ENCODE results near the gene NHS. TPM values are rescaled to one million over a fixed set of nuclear protein-coding genes. Genes with fewer than 3 reads are reported as not detected.
A peak's percentile ranks its signal among the peaks of the same experiment; 100 is the strongest.

The NHS gene
- total RNA-seq, 4 donors from 2014 or later, result 0.20 to 0.39 (median 0.30) TPM

- Histone ChIP-seq H3K27ac (no peak overlapping the region), H3K4me3 (no peak overlapping the region), H3K27me3 (peaks cover 0 to 4% (median 0%) of the 10 kb centered on the region in 3 donors), H3K36me3 (no peaks in the 10 kb centered on the region), H3K9me3 (no peaks in the 10 kb centered on the region), H3K4me1 (no peaks in the 10 kb centered on the region)
- ATAC-seq (no peak), DNase-seq (no peak)
- in situ Hi-C loops (cut with MboI; ENCODE audit: low sequenced_read_pairs in 4 of 4) (no loop called here), intact Hi-C loops (cut with DNase I; ENCODE audit: low total_unique reads) (loop anchor here (10.0 kb wide), 1 partner anchor 125 kb away; no protein-coding TSS in a partner anchor)
- TF ChIP-seq, protein P1, sequence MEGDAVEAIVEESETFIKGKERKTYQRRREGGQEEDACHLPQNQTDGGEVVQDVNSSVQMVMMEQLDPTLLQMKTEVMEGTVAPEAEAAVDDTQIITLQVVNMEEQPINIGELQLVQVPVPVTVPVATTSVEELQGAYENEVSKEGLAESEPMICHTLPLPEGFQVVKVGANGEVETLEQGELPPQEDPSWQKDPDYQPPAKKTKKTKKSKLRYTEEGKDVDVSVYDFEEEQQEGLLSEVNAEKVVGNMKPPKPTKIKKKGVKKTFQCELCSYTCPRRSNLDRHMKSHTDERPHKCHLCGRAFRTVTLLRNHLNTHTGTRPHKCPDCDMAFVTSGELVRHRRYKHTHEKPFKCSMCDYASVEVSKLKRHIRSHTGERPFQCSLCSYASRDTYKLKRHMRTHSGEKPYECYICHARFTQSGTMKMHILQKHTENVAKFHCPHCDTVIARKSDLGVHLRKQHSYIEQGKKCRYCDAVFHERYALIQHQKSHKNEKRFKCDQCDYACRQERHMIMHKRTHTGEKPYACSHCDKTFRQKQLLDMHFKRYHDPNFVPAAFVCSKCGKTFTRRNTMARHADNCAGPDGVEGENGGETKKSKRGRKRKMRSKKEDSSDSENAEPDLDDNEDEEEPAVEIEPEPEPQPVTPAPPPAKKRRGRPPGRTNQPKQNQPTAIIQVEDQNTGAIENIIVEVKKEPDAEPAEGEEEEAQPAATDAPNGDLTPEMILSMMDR (IDR thresholded peaks at IDR 0.05 in 4 of 5, conservative IDR thresholded peaks at IDR 0.05 in 1 of 5), result no peak
- no peak for TF ChIP-seq POLR2A (IDR thresholded peaks at IDR 0.05)
Measured at GRCh38 chrX:17370191-17370590, 4.8 kb upstream of the NHS start.

GRCh38 chrX:17372052-17372451, 2.9 kb upstream of the NHS start:
- H3K27me3 ChIP-seq, result peaks cover 0 to 7% (median 0%) of the 10 kb centered on the region in 3 donors
- H3K36me3 ChIP-seq, result no peaks in the 10 kb centered on the region
- in situ Hi-C loops (cut with MboI; ENCODE audit: low sequenced_read_pairs in 4 of 4), result no loop called here
- H3K9me3 ChIP-seq, result no peaks in the 10 kb centered on the region
- H3K4me3 ChIP-seq, result no peak overlapping the region
- intact Hi-C loops (cut with DNase I; ENCODE audit: low total_unique reads), result loop anchor here (10.0 kb wide), 1 partner anchor 127 kb away; no protein-coding TSS in a partner anchor
- no peaks in the 10 kb centered on the region for H3K4me1 ChIP-seq
- H3K27ac ChIP-seq, result no peak overlapping the region
- DNase-seq (no peak), ATAC-seq (no peak)
- TF ChIP-seq, protein P1 (IDR thresholded peaks at IDR 0.05 in 4 of 5, conservative IDR thresholded peaks at IDR 0.05 in 1 of 5), result no peak
- TF ChIP-seq POLR2A (IDR thresholded peaks at IDR 0.05), result no peak

- no peak for DNase-seq
- no peak overlapping the region for H3K4me3 ChIP-seq
- H3K36me3 ChIP-seq, result no peaks in the 10 kb centered on the region
- ATAC-seq, result no peak
- no peaks in the 10 kb centered on the region for H3K9me3 ChIP-seq
- intact Hi-C loops (cut with DNase I; ENCODE audit: low total_unique reads) (loop anchor here (10.0 kb wide), 1 partner anchor 129 kb away; no protein-coding TSS in a partner anchor), in situ Hi-C loops (cut with MboI; ENCODE audit: low sequenced_read_pairs in 4 of 4) (no loop called here)
- peaks cover 0 to 11% (median under 1%) of the 10 kb centered on the region in 3 donors for H3K27me3 ChIP-seq
- no peak overlapping the region for H3K27ac ChIP-seq
- TF ChIP-seq, protein P1 (IDR thresholded peaks at IDR 0.05 in 4 of 5, conservative IDR thresholded peaks at IDR 0.05 in 1 of 5), result no peak
- no peak for TF ChIP-seq POLR2A (IDR thresholded peaks at IDR 0.05)
- no peaks in the 10 kb centered on the region for H3K4me1 ChIP-seq
Measured at GRCh38 chrX:17373337-17373736, 1.7 kb upstream of the NHS start.

DNA sequence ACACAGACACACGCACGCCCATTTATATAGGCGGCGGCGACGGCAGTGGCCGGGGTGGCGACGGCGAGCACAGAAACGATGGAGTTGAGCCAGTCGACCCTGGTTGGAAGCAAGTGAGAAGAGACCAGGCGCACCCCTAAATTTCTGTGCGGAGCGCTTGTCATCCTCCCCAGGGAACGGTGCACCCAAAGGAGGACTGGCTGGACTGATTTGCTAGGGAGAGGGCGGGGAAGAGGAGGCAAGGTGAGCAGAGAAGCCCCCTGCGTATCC, 302 bp downstream of the NHS start:
- peaks cover 0 to 15% (median 8%) of the 10 kb centered on the region in 3 donors for H3K27me3 ChIP-seq
- peak overlapping the region; percentile 38 to 50 (median 42) for H3K4me3 ChIP-seq
- ATAC-seq, result no peak
- intact Hi-C loops (cut with DNase I; ENCODE audit: low total_unique reads) (loop anchor here (10.0 kb wide), 1 partner anchor 131 kb away; no protein-coding TSS in a partner anchor), in situ Hi-C loops (cut with MboI; ENCODE audit: low sequenced_read_pairs in 4 of 4) (no loop called here)
- no peaks in the 10 kb centered on the region for H3K36me3 ChIP-seq
- peak overlapping the region in 3 of 4 donors; percentile 30 to 38 (median 32) for H3K27ac ChIP-seq
- TF ChIP-seq POLR2A (IDR thresholded peaks at IDR 0.05), result no peak
- TF ChIP-seq, protein P1 (IDR thresholded peaks at IDR 0.05 in 4 of 5, conservative IDR thresholded peaks at IDR 0.05 in 1 of 5), result no peak
- no peaks in the 10 kb centered on the region for H3K9me3 ChIP-seq
- DNase-seq, result no peak
- H3K4me1 ChIP-seq, result no peaks in the 10 kb centered on the region
